Caki2 (cell line): Measurements from ENCODE around the gene TOMM20. TPM values are rescaled to one million over a fixed set of nuclear protein-coding genes. Genes with fewer than 3 reads are reported as not detected.

ENCODE experiments used
- total RNA-seq: library from RNA; depleted of rRNA; stranded (reverse); fragments of >200 nt; shearing (Covaris generic); gene quantifications from 2 replicates; pipeline ENCODE4 v1.2.3, GENCODE V29; 2014; ENCODE audit warnings: low replicate concordance; rRNA removed

Gene TOMM20
- total RNA-seq, 1 experiment from 2014 or later: 111 TPM

Other genes with a start within 250 kb of the TOMM20 start
- 93.9 and 112 TPM in 2 replicates for gene RBM34, start 32.4 kb upstream of the TOMM20 start, total RNA-seq
- gene ARID4B, start 199.3 kb upstream of the TOMM20 start, total RNA-seq: 10.8 and 18.3 TPM in 2 replicates
- gene GGPS1, start 199.7 kb upstream of the TOMM20 start, total RNA-seq: 14.8 and 27.7 TPM in 2 replicates
- gene TBCE, start 238.6 kb upstream of the TOMM20 start, total RNA-seq: 56.3 and 59.7 TPM in 2 replicates